DOHH2 (cell line): Measurements from ENCODE around the gene LY6G5C.
A peak's percentile ranks its signal among the peaks of the same experiment; 100 is the strongest.

ENCODE experiments used
- H3F3A ChIP-seq: fragments of 200-600 bp; sonication (generic), shearing (Covaris generic); 2 replicates; pipeline ENCODE4 v1.6.0; 2016; ENCODE audit warnings: antibody characterized with exemption, mild to moderate bottlenecking; ENCODE audit not compliant: control insufficient read depth, insufficient read depth
- H3K27ac ChIP-seq: fragments of 200-600 bp; sonication (generic); 2 replicates; pipeline ENCODE4 v1.5.1; 2014; ENCODE audit warnings: low read depth, mild to moderate bottlenecking, low read length, moderate library complexity
- H3K27me3 ChIP-seq: fragments of 200-600 bp; sonication (generic); 2 replicates; pipeline ENCODE4 v1.6.1; 2014; ENCODE audit warnings: mild to moderate bottlenecking, low read length, mixed read lengths; ENCODE audit not compliant: control insufficient read depth
- H3K36me3 ChIP-seq: fragments of 200-600 bp; sonication (generic); 2 replicates; pipeline ENCODE4 v1.6.1; 2014; ENCODE audit warnings: mild to moderate bottlenecking, low read length, moderate library complexity, mixed read lengths; ENCODE audit not compliant: control insufficient read depth
- H3K4me1 ChIP-seq: fragments of 200-600 bp; sonication (generic); 2 replicates; pipeline ENCODE4 v1.6.1; 2014; ENCODE audit warnings: mild to moderate bottlenecking, low read length, mixed read lengths; ENCODE audit not compliant: control insufficient read depth
- H3K4me2 ChIP-seq: fragments of 200-600 bp; sonication (generic); 2 replicates; pipeline ENCODE4 v1.6.0; 2014; ENCODE audit warnings: mild to moderate bottlenecking, low read length, moderate library complexity
- H3K4me3 ChIP-seq: fragments of 200-600 bp; sonication (generic); 2 replicates; pipeline ENCODE4 v1.5.1; 2014; ENCODE audit warnings: mild to moderate bottlenecking, low read length, mixed read lengths
- H3K79me2 ChIP-seq: fragments of 200-600 bp; sonication (generic); 2 replicates; pipeline ENCODE4 v1.6.1; 2014; ENCODE audit warnings: mild to moderate bottlenecking, low read length, mixed read lengths; ENCODE audit not compliant: control insufficient read depth
- H3K9me2 ChIP-seq: fragments of 200-600 bp; sonication (generic); replicated peaks from 2 replicates; pipeline ENCODE4 v1.6.1; 2014; ENCODE audit warnings: mild to moderate bottlenecking, low read length, mixed read lengths; ENCODE audit not compliant: control insufficient read depth
- H3K9me3 ChIP-seq: fragments of 200-600 bp; sonication (generic); 2 replicates; pipeline ENCODE4 v1.6.1; 2014; ENCODE audit warnings: antibody characterized with exemption, low read length, mixed read lengths; ENCODE audit not compliant: control insufficient read depth, insufficient read depth
- H4K20me1 ChIP-seq: fragments of 200-600 bp; sonication (generic); 2 replicates; pipeline ENCODE4 v1.6.0; 2014; ENCODE audit warnings: low read depth, mild to moderate bottlenecking, antibody characterized with exemption, low read length, moderate library complexity; ENCODE audit not compliant: control insufficient read depth, insufficient read depth
- CTCF ChIP-seq: fragments of 200-600 bp; sonication (generic); IDR thresholded peaks from one replicate; pipeline ENCODE4 v1.5.1; 2014; ENCODE audit warnings: antibody characterized with exemption, mild to moderate bottlenecking, low read depth, low read length; ENCODE audit not compliant: poor library complexity, severe bottlenecking
- EZH2phosphoT487 ChIP-seq: fragments of 200-600 bp; sonication (generic); IDR thresholded peaks from 2 replicates; pipeline ENCODE4 v1.6.1; 2017; ENCODE audit warnings: borderline replicate concordance, mild to moderate bottlenecking, antibody characterized with exemption, low read length, moderate library complexity, mixed read lengths

LY6G5C gene

GRCh38 chr6:31713465-31713864, 32.6 kb upstream of the LY6G5C start:
- no peak overlapping the region for H3K4me2 ChIP-seq
- TF ChIP-seq CTCF (no peak), EZH2phosphoT487 (no peak)
- H3K27me3 ChIP-seq = peaks cover 47% of the 10 kb centered on the region
- H4K20me1 ChIP-seq = no peaks in the 10 kb centered on the region
- no peaks in the 10 kb centered on the region for H3K79me2 ChIP-seq
- H3K9me2 ChIP-seq = no peaks in the 10 kb centered on the region
- H3K36me3 ChIP-seq = no peaks in the 10 kb centered on the region
- no peak overlapping the region for H3K27ac ChIP-seq
- H3K4me1 ChIP-seq = peaks cover 5% of the 10 kb centered on the region; the same call in 1 of the 2 replicates
- H3K4me3 ChIP-seq = no peak overlapping the region
- no peaks in the 10 kb centered on the region for H3K9me3 ChIP-seq
- H3F3A ChIP-seq = no peaks in the 10 kb centered on the region

- no peak for TF ChIP-seq EZH2phosphoT487
- peak; percentile 34 for TF ChIP-seq CTCF
- no peak overlapping the region for H3K27ac ChIP-seq
- H3K4me1 ChIP-seq = peaks cover 5% of the 10 kb centered on the region; the same call in 1 of the 2 replicates
- H3K36me3 ChIP-seq = no peaks in the 10 kb centered on the region
- peaks cover 47% of the 10 kb centered on the region for H3K27me3 ChIP-seq
- H3K4me3 ChIP-seq = no peak overlapping the region
- no peaks in the 10 kb centered on the region for H4K20me1 ChIP-seq
- no peaks in the 10 kb centered on the region for H3K9me3 ChIP-seq
- H3F3A ChIP-seq = no peaks in the 10 kb centered on the region
- no peaks in the 10 kb centered on the region for H3K9me2 ChIP-seq
- H3K79me2 ChIP-seq = no peaks in the 10 kb centered on the region
- H3K4me2 ChIP-seq = no peak overlapping the region
Observed at GRCh38 chr6:31712296-31712695, 31.4 kb upstream of the LY6G5C start.

- H3K4me1 ChIP-seq = peaks cover 5% of the 10 kb centered on the region; the same call in 1 of the 2 replicates
Observed at GRCh38 chr6:31711233-31711632, 30.4 kb upstream of the LY6G5C start.

More at GRCh38 chr6:31711233-31711632, 30.4 kb upstream of the LY6G5C start:
- Histone ChIP-seq H3K4me2 (no peak overlapping the region), H3K79me2 (no peaks in the 10 kb centered on the region), H3K27me3 (peaks cover 47% of the 10 kb centered on the region), H4K20me1 (no peaks in the 10 kb centered on the region), H3K4me3 (no peak overlapping the region), H3K9me2 (no peaks in the 10 kb centered on the region), H3K9me3 (no peaks in the 10 kb centered on the region), H3K27ac (no peak overlapping the region), H3K36me3 (no peaks in the 10 kb centered on the region), H3F3A (no peaks in the 10 kb centered on the region)
- TF ChIP-seq CTCF = no peak
